HG03175 (cell line): ENCODE data around the gene ZBTB48.

Experiments
- ATAC-seq: cut with Tn5 transposase; IDR thresholded peaks from one replicate; pipeline ENCODE4 v1.9.1; 2021; ENCODE audit warnings: mild to moderate bottlenecking, moderate library complexity; ENCODE audit not compliant: unreplicated experiment

Gene ZBTB48

GRCh38 chr1:6572653-6573383 lies 7.0 kb upstream of the ZBTB48 start:
- no peak for ATAC-seq

DNA sequence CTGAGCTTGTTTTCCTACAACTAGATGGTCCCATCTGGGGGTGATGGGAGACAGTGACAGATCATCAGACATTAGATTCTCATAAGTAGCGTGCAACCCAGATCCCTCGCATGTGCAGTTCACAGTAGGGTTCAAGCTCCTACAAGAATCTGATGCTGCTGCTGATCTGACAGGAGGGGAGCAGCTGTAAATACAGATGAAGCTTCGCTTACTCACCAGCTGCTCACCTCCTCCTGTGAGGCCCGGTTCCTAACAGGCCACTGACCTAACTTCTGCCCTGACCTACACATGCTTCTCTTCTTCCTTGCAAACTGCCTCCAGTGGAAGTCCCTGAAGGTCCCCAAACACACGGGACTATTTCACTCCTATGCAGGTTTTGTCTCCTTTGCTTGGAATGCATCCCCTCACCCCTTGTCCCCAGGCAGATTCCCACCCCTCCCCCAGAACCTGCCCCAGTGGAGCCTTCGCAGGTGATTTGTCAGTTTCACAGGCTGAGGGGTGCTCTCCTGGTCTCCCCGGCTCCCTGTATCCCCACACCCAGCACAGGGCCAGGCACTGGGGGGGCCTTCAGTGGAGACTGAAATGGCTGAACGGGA lies 5.7 kb upstream of the ZBTB48 start:
- no peak for ATAC-seq

DNA sequence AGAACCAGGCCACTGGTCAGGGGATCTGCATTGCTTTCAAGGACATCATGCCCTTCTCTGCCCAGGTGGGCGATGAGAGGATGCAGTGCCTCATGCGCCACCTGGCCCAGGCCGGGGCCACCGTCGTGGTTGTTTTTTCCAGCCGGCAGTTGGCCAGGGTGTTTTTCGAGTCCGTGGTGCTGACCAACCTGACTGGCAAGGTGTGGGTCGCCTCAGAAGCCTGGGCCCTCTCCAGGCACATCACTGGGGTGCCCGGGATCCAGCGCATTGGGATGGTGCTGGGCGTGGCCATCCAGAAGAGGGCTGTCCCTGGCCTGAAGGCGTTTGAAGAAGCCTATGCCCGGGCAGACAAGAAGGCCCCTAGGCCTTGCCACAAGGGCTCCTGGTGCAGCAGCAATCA lies 5.0 kb upstream of the ZBTB48 start:
- ATAC-seq = no peak

DNA sequence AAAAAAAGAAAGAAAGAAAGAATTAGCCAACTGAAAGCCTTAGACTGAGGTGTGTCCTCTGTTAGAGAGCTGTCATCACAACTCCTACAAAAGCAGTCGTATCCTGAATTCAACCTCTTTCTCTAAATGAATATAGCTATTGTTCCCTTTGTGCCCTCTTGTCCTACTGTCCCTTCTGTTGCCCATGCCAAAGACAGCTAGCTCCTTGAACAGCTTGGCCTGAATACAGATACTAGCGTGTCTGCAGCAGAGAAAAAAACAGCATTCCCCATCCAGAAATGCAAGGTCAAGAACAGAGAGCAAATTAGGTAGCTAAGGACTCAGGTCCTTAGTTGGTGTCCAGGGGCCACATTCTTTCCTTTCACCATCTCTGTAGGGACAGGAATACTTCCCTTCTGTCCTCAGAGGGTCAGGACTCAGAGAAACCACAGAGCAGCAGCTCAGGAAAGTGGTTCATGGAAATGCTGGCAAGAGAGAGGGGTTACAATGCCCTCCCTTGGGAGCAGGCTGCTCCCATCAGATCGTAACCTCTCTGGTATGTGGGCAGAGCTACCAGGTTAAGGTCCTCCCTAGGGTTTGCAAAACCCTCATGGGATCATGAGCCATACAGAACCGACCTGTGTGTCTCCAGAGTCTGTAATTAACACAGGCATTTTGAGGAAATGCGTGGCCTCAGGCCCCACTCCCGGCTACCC lies 1.8 kb upstream of the ZBTB48 start:
- no peak for ATAC-seq

DNA sequence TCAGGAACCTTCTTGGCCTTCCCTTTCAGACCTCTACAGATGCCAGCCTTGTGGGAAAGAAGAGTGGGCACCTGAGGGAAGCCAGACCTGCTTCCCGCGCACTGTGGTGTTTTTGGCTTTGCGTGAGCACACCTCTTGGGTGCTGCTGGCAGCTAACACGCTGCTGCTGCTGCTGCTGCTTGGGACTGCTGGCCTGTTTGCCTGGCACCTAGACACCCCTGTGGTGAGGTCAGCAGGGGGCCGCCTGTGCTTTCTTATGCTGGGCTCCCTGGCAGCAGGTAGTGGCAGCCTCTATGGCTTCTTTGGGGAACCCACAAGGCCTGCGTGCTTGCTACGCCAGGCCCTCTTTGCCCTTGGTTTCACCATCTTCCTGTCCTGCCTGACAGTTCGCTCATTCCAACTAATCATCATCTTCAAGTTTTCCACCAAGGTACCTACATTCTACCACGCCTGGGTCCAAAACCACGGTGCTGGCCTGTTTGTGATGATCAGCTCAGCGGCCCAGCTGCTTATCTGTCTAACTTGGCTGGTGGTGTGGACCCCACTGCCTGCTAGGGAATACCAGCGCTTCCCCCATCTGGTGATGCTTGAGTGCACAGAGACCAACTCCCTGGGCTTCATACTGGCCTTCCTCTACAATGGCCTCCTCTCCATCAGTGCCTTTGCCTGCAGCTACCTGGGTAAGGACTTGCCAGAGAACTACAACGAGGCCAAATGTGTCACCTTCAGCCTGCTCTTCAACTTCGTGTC lies 995 bp upstream of the ZBTB48 start:
- no peak for ATAC-seq

DNA sequence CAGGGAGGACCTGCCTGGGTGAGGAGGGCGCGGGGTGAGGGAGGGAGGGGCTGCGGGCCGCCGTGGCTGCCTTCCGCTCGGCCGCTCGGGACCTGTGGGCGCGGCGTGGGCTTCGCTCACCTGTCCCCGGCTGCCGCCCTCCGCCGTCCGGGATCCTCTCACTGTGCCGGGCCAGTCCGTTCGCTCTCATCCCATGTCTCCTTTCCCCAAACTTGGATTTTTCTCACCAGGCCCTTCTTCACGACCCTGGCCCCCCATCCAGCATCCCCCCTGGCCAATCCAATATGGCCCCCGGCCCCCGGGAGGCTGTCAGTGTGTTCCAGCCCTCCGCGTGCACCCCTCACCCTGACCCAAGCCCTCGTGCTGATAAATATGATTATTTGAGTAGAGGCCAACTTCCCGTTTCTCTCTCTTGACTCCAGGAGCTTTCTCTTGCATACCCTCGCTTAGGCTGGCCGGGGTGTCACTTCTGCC lies 362 bp downstream of the ZBTB48 start:
- peak; percentile 13 for ATAC-seq

DNA sequence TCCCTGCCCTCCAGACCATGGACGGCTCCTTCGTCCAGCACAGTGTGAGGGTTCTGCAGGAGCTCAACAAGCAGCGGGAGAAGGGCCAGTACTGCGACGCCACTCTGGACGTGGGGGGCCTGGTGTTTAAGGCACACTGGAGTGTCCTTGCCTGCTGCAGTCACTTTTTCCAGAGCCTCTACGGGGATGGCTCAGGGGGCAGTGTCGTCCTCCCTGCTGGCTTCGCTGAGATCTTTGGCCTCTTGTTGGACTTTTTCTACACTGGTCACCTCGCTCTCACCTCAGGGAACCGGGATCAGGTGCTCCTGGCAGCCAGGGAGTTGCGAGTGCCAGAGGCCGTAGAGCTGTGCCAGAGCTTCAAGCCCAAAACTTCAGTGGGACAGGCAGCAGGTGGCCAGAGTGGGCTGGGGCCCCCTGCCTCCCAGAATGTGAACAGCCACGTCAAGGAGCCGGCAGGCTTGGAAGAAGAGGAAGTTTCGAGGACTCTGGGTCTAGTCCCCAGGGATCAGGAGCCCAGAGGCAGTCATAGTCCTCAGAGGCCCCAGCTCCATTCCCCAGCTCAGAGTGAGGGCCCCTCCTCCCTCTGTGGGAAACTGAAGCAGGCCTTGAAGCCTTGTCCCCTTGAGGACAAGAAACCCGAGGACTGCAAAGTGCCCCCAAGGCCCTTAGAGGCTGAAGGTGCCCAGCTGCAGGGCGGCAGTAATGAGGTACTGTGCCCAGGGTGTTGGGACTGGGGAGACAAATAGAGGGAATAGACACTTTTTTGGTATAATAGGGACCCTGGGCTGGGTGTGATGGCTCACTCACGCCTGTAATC lies 1.0 kb downstream of the ZBTB48 start:
- no peak for ATAC-seq

DNA sequence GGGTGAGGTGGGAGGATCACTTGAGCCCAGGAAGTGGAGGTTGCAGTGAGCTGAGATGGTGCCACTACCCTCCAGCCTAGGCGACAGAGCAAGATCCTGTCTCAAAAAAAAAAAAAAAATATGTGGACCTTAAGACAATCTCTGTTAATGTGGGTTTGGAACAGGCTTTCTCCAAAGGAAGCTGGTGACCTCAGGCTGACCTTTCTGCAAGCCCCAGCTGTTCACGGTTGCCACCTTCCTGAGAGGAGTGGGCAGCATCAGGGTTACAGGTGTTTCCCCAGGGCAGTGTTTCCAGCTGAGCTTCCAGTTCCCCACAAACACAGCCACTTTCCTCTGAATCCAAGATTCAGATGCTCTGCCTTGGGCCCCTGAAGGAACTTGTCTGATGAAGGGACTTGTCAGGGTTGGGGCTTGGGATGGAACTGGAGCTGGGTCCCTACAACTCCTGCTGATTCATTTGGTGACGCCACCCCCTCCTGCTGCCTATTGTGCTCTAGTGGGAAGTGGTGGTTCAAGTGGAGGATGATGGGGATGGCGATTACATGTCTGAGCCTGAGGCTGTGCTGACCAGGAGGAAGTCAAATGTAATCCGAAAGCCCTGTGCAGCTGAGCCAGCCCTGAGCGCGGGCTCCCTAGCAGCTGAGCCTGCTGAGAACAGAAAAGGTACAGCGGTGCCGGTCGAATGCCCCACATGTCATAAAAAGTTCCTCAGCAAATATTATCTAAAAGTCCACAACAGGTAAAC lies 1.9 kb downstream of the ZBTB48 start:
- no peak for ATAC-seq

DNA sequence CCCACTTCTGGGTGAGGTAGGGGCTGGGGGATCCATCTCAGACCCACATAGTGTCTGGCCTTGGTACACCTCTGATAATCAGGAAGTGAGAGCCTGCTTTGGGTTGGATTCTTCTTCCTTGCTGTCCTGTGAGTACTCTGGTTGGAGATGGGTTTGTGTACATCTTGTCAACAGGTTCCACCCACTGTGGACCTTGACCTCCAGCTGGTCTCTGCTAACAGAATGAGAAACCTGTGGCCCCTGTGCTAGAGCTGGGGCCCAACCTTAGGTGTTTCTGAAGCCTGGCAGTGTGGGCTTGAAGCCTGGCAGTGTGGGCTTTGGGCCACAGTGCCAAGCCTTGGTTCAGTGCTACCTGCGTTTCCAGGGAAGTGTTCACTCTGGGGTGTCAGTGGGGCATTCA lies 2.6 kb downstream of the ZBTB48 start:
- no peak for ATAC-seq

- no peak for ATAC-seq
These were observed 4.6 kb downstream of the ZBTB48 start for GRCh38 chr1:6584126-6585080.

GRCh38 chr1:6585081-6585722 lies 5.4 kb downstream of the ZBTB48 start:
- ATAC-seq = no peak

GRCh38 chr1:6585841-6586240 lies 6.0 kb downstream of the ZBTB48 start:
- no peak for ATAC-seq

DNA sequence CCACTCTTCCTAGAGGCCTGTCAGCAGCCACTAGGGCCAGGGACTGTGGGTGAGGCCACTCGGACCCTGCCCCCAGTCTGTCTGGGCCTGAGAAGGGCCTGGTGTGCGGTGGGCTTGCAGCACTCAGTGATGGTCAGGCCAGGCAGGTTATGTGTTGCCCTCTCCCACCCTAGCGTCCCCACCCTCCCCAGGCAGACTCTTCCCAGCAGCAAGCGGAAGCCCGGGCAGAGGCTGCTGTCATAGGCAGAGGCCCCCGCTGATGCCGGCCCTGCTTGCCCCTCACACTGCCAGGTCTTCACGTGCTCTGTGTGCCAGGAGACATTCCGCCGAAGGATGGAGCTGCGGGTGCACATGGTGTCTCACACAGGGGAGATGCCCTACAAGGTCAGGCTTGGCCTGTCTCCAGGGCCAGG lies 6.6 kb downstream of the ZBTB48 start:
- no peak for ATAC-seq

- no peak for ATAC-seq
These were observed 7.6 kb downstream of the ZBTB48 start for GRCh38 chr1:6587261-6588005.

GRCh38 chr1:6588128-6588892 lies 8.5 kb downstream of the ZBTB48 start:
- no peak for ATAC-seq

DNA sequence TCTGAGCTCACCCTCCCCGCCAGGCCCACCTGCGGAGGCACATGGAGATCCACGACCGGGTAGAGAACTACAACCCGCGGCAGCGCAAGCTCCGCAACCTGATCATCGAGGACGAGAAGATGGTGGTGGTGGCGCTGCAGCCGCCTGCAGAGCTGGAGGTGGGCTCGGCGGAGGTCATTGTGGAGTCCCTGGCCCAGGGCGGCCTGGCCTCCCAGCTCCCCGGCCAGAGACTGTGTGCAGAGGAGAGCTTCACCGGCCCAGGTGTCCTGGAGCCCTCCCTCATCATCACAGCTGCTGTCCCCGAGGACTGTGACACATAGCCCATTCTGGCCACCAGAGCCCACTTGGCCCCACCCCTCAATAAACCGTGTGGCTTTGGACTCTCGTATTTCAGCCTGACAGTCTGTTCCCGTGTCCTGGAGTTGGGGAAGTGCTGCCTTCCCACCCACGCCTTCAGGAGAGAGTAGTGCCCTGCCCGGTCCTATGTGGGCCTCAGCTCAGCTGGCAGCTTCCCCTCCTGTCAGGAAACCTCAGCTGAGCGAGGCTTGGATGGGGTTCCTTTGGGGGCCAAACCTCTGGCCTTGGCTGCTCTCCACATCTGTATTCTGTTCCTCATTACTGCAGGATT lies 9.2 kb downstream of the ZBTB48 start:
- no peak for ATAC-seq
